ENCODE data around the gene FILIP1. TPM values are rescaled to one million over a fixed set of nuclear protein-coding genes. Genes with fewer than 3 reads are reported as not detected.
A peak's percentile ranks its signal among the peaks of the same experiment; 100 is the strongest.

The FILIP1 gene
- total RNA-seq, 1 experiment from 2014 or later: not detected

DNA sequence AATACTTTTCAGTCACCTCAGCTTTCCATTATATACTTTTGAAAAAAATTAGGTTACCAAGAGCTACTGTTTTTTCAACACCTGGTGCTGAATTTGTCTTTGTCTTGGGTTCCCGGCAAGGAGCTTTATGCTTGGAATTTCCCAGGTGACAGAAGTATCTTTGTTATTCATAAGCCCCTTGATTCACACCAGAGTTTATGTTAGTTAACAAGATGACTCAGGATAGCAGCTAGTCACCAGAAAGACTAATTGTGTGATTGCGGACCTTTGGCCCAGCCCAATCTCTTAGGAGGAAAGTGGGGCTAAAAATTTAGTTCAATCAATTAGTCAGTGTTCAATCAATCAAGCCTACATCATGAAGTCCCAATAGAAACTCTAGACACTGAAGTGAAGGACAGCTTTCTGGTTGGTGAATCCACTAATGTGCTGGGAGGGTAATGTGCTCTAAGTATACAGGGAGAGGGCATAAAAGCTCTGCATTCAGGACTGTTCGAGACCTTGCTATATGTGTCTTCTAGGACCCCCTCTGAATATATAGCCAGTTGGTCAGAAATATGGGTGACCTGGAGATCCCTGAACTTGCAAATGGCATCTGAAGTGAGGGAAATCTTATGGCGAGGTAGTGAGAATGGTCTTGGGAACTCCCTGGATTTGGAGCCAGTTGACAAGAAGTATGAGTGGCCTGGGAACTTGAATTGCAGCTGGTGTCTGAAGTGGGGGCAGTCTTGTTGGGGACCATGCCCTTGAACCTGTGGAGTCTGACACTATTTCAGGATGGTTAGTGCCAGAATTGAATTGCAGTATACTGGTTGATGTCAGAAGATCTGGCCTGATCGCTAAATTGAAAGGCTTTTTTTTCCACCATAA is 225.2 kb downstream of the FILIP1 start:
- H4K20me1 ChIP-seq (ENCODE audit: low read length): no peaks in the 10 kb centered on the region
- peak overlapping the region; percentile 40 for H3K27ac ChIP-seq (ENCODE audit: low read length)
- intact Hi-C loops (cut with micrococcal nuclease): loop anchor here (5.0 kb wide), 1 partner anchor 94 kb away; no protein-coding TSS in a partner anchor
- DNase-seq: peak; percentile 18
- H3K36me3 ChIP-seq (ENCODE audit: low read depth, low read length): peaks cover 15% of the 10 kb centered on the region
- peak; percentile 60 for ATAC-seq
- ChIA-PET POLR2A (ENCODE audit: unreplicated experiment) (interaction anchor here (0.6 kb wide), 1 partner anchor 334 kb away, joined by 5 read pairs; the partner anchor contains the start of gene SENP6), CTCF (no interaction called here)
- no peaks in the 10 kb centered on the region for H3F3A ChIP-seq (ENCODE audit: low read length, unreplicated experiment)
- H3K27me3 ChIP-seq (ENCODE audit: low read length): no peaks in the 10 kb centered on the region
- H3K4me3 ChIP-seq (ENCODE audit: low read length): no peak overlapping the region
- peaks cover 71% of the 10 kb centered on the region for H3K79me2 ChIP-seq (ENCODE audit: low read length)
- H3K4me1 ChIP-seq (ENCODE audit: insufficient read depth, low read length): peaks cover 6% of the 10 kb centered on the region; the same call in 1 of the 2 replicates
- no peaks in the 10 kb centered on the region for H3K9me2 ChIP-seq (replicated peaks; ENCODE audit: low read length)
- H2AFZ ChIP-seq (ENCODE audit: low read length): no peak overlapping the region
- TF ChIP-seq EZH2phosphoT487 (IDR thresholded peaks at IDR 0.05; ENCODE audit: borderline replicate concordance, low read length) (no peak), EZH2 (IDR thresholded peaks at IDR 0.05; ENCODE audit: low read length, unreplicated experiment) (no peak)
- TF ChIP-seq, protein P1, sequence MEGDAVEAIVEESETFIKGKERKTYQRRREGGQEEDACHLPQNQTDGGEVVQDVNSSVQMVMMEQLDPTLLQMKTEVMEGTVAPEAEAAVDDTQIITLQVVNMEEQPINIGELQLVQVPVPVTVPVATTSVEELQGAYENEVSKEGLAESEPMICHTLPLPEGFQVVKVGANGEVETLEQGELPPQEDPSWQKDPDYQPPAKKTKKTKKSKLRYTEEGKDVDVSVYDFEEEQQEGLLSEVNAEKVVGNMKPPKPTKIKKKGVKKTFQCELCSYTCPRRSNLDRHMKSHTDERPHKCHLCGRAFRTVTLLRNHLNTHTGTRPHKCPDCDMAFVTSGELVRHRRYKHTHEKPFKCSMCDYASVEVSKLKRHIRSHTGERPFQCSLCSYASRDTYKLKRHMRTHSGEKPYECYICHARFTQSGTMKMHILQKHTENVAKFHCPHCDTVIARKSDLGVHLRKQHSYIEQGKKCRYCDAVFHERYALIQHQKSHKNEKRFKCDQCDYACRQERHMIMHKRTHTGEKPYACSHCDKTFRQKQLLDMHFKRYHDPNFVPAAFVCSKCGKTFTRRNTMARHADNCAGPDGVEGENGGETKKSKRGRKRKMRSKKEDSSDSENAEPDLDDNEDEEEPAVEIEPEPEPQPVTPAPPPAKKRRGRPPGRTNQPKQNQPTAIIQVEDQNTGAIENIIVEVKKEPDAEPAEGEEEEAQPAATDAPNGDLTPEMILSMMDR (conservative IDR thresholded peaks at IDR 0.05; ENCODE audit: low read depth, low read length): no peak
- H3K4me2 ChIP-seq (ENCODE audit: low read length): peak overlapping the region; percentile 31; the same call in 1 of the 2 replicates
- BruUV-seq (replicated peaks): no TSS peak
- no peaks in the 10 kb centered on the region for H3K9me3 ChIP-seq (ENCODE audit: low read length)
- no peak overlapping the region; the same call in 1 of the 2 replicates for H3K9ac ChIP-seq (ENCODE audit: low read length)

DNA sequence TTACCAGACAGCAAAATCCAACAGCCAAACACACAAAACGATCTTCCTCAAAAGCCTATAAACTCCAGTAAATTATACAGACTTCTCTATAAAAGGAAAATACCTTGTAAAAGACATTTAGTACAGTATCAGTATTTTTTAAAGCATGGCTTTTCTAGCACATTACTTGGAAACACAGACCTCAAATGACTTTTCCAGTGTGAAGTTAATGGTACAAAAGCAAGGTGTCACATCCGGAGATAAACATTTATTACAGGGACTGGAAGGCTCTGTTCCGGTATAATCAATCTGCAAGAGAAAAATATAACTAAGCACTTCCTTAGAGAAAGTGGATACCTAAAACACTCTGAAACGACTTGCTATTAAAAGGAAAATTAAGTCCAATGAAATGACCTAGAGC is 226.1 kb downstream of the FILIP1 start:
- H3K9me3 ChIP-seq (ENCODE audit: low read length): no peaks in the 10 kb centered on the region
- intact Hi-C loops (cut with micrococcal nuclease): loop anchor here (5.0 kb wide), 1 partner anchor 95 kb away; no protein-coding TSS in a partner anchor
- TF ChIP-seq EZH2phosphoT487 (IDR thresholded peaks at IDR 0.05; ENCODE audit: borderline replicate concordance, low read length): no peak
- no peak for TF ChIP-seq EZH2 (IDR thresholded peaks at IDR 0.05; ENCODE audit: low read length, unreplicated experiment)
- TF ChIP-seq, protein P1 (conservative IDR thresholded peaks at IDR 0.05; ENCODE audit: low read depth, low read length): no peak
- no peak overlapping the region for H2AFZ ChIP-seq (ENCODE audit: low read length)
- H4K20me1 ChIP-seq (ENCODE audit: low read length): no peaks in the 10 kb centered on the region
- no peaks in the 10 kb centered on the region for H3K27me3 ChIP-seq (ENCODE audit: low read length)
- no TSS peak for BruUV-seq (replicated peaks)
- DNase-seq: no peak
- H3K9ac ChIP-seq (ENCODE audit: low read length): no peak overlapping the region; the same call in 1 of the 2 replicates
- H3K4me3 ChIP-seq (ENCODE audit: low read length): no peak overlapping the region
- H3F3A ChIP-seq (ENCODE audit: low read length, unreplicated experiment): no peaks in the 10 kb centered on the region
- H3K27ac ChIP-seq (ENCODE audit: low read length): peak overlapping the region; percentile 40
- H3K4me1 ChIP-seq (ENCODE audit: insufficient read depth, low read length): peaks cover 6% of the 10 kb centered on the region; the same call in 1 of the 2 replicates
- no peak overlapping the region for H3K4me2 ChIP-seq (ENCODE audit: low read length)
- peaks cover 9% of the 10 kb centered on the region for H3K36me3 ChIP-seq (ENCODE audit: low read depth, low read length)
- CTCF ChIA-PET: interaction anchor here (0.6 to 1.4 kb wide), 3 partner anchors 257 to 279 kb away, joined by 3 to 7 read pairs (median 4); no protein-coding TSS in a partner anchor
- no peak for ATAC-seq
- peaks cover 62% of the 10 kb centered on the region for H3K79me2 ChIP-seq (ENCODE audit: low read length)
- no peaks in the 10 kb centered on the region for H3K9me2 ChIP-seq (replicated peaks; ENCODE audit: low read length)
- POLR2A ChIA-PET (ENCODE audit: unreplicated experiment): interaction anchor here (0.6 kb wide), 1 partner anchor 486 kb away, joined by 4 read pairs; no protein-coding TSS in a partner anchor
